Measurements from ENCODE around the gene MICA.
"Not testable (repeated sequence)": the region's sequence is repeated elsewhere in the genome, so short reads cannot be mapped to it uniquely, and the experiment has no call there.

MICA gene

DNA sequence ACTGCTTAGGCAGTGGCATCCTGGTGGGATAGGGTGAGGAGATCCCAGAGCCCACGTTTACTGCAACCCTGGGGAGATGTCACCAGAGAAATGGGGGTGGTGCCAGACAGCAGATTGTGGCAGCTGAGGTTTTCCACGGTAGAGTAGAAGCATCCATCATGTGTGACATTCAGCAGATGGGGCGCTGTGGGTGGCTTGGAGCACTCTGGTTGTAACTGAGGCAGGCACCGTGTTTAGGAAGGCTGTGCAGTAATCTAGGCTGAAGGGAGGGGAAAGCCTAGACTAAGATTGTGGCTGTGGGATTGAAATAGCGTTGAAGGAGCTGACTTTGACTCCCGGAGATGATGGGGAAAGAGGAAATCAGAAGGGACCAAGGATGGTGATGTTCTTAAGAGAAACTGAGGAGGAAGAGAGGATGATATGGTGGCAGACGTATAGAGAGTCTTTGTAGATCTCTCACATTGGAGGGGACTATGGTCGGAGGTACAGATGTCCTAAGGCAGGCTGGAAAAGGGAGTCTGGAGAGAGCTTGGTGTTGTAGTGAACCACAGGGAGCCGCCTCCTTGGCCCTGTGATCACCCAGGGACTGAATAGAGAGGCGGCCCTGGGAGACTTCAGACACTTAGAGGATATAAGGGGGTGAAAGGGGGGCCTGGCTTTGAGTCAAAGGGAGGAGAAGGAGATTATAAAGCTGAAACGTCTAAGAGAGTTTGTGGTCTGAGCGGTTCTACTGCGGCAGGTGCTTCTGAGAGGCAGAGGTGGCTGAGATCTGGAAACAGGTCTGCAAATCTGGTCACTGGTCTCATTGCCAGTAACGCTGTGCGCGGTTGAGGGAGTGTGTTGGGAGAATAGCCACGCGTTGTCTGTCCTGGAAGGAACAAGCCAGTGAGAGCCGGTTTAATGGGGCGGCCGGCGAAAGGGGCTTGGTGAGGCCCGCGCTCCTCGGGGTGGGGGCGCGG, 792 bp upstream of the MICA start:
- peak overlapping the region; percentile 77 for H3K4me3 ChIP-seq (ENCODE audit: low read depth, low read length)
- DNase-seq (ENCODE audit: low read depth): no peak

DNA sequence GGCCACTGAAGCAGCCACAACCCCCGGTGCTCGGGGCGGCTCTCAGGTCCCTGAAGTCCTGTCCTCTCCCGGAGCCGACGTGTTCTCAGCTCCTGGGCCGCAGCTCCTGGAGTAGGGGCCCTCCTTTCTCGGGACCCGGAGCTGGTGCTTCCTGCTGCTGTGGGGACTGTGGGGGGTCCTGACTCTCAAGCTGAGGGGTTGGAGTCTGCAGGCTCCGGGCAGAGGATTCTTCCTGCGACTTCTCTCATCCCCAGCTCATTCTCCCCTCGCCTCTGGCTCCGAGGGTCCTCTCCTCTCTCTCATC, 618 bp downstream of the MICA start:
- not testable (repeated sequence) for DNase-seq (ENCODE audit: low read depth)
- peak overlapping the region; percentile 77 for H3K4me3 ChIP-seq (ENCODE audit: low read depth, low read length)

DNA sequence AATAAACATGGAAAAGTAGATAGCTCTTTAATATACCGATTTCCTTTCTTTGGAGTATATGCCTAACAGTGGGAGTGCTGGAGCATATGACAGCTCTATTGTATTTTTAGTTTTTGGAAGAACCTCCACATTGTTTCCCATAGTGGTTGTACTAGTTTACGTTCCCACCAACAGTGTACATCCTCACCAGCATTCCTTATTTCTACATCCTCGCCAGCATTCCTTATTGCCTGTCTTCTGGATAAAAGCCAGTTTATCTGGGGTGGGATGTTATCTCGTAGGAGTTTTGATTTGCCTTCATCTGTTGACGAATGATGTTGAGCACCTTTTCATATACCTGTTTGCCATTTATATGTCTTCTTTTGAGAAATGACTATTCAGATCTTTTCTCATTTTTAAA, 2.6 kb downstream of the MICA start:
- H3K4me3 ChIP-seq (ENCODE audit: low read depth, low read length): no peak overlapping the region

DNA sequence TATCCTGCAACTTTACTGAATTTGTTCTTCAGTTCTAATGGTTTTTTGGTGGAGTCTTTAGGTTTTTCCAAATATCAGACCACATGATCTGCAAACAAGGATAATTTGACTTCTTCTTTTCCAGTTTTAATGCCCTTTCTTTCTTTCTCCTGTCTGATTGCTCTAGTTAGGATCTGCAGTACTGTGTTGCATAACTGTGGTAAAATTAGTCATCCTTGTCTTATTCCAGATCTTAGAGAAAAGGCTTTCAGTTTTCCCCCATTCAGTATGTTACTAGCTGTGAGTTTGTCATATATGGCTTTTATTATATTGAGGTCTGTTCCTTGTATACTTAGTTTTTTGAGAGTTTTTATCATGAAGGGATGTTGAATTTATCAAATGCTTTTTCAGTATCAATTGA, 4.3 kb downstream of the MICA start:
- H3K4me3 ChIP-seq (ENCODE audit: low read depth, low read length): no peak overlapping the region
- DNase-seq (ENCODE audit: low read depth): no peak

More for the DNA sequence above, 2.6 kb downstream of the MICA start:
- DNase-seq (ENCODE audit: low read depth): no peak

DNA sequence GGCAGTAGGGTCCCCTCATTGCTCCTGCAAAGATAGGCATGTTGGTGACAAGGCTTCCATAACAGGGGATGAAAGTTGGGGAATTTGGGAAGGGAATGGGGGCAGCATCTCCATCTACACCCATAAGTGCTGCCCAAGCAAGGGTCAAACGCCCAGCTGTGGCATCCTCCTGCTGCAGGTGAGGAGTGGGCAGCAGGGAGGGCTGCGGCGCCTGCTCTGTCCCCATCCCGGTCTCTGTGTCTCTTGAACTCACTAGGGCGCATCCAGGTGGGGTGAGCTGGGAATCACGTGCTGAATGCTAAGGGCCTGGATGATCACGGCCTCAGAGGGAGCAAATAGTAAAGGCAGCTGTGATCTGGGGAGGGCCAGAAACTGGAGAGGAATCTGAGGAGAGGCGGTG, 9.1 kb downstream of the MICA start:
- no peak overlapping the region for H3K4me3 ChIP-seq (ENCODE audit: low read depth, low read length)
- no peak for DNase-seq (ENCODE audit: low read depth)

DNA sequence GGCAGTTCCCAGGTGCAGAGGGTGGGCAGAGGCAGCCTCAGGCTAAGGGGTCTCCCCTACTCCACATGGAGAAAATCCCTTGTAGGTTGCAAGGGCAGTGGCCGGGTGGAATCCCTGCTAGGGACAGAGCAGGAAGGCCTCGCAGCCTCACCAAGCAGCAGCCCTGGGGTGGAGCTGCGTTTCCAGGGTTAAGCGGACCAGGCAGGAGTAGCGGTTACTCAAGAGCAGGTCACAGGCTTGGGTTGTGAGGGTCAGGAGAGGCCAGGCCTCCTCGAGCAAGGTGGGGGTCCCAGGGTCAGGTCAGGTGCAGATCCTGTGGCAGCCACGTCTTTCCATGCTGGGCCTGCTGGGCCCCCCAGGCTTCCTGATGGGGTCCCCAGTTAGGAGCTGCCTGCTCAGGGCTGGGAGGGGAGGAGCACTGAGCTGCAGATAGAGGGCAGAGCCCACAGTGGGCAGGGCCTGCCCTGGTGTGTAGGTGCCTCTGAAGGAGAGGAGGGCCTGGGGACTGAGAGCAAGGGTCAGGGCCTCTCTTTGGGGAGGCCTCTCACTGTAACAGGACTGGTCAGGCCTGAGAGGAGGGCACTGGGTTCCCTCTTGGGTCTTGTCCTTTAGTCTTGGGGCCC, 10.9 kb downstream of the MICA start:
- not testable (repeated sequence) for H3K4me3 ChIP-seq (ENCODE audit: low read depth, low read length); DNase-seq (ENCODE audit: low read depth)

DNA sequence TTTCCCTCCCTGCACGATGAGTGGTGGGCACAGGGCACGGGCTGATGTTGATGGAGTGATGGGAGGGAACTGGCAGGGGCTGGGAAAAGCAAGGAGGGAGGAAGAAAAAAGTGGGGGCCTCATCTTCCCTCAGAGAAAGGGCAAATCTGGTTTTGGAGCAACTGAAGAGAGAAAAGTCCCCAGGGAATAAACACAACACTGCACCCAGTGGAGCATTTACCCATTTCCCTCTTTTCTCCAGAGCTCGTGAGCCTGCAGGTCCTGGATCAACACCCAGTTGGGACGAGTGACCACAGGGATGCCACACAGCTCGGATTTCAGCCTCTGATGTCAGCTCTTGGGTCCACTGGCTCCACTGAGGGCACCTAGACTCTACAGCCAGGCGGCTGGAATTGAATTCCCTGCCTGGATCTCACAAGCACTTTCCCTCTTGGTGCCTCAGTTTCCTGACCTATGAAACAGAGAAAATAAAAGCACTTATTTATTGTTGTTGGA, 11.4 kb downstream of the MICA start:
- no peak overlapping the region for H3K4me3 ChIP-seq (ENCODE audit: low read depth, low read length)
- no peak for DNase-seq (ENCODE audit: low read depth)

DNA sequence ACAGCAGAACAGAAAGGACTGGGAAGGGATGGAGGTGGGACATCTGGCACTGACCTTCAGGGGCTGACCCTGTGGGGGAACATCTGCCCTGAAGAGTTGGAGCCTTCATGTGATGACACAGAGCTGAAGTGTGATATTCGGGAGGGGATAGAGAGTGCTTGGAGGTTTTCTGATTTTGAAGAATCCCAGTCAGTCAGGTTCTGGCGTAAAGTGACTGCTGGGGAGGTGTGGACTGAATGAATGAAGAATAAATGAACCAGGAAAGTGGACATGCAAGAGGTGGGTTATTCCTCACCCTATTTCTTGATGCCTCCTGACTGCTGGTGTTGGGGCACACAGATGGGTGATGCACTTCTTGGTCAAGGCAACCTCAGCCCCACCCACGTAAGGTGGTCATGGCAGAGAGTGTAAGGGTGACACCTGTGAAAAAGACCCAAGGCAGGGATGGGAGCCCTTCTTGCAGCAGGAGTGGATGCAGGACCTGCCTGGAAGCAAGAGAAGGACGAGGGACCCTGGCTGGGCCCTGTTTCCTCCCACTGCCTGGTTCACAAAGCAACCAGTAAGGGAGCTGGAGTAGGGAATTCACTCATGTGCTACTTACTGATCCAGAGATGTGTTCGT, 13.1 kb downstream of the MICA start:
- H3K4me3 ChIP-seq (ENCODE audit: low read depth, low read length): no peak overlapping the region
- no peak for DNase-seq (ENCODE audit: low read depth)

DNA sequence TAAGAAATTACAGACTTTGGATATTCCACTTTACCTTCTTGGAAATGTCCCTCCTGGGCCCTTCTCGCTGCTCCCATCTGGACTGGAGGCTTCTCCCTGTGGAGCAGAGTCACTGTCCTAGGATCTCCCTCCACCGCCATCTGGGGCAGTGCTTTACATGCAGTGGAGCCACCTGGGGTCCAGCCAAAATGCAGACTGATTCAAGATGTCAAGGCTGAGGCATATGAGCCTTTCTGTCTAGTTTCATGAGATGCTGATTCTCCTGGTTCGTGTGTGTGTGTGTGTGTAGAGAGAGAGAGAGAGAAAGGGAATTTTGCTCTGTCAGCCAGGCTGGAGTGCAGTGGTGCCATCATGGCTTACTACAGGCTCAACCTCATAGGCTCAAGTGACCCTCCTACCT, 14.9 kb downstream of the MICA start:
- no peak overlapping the region for H3K4me3 ChIP-seq (ENCODE audit: low read depth, low read length)
- DNase-seq (ENCODE audit: low read depth): no peak

DNA sequence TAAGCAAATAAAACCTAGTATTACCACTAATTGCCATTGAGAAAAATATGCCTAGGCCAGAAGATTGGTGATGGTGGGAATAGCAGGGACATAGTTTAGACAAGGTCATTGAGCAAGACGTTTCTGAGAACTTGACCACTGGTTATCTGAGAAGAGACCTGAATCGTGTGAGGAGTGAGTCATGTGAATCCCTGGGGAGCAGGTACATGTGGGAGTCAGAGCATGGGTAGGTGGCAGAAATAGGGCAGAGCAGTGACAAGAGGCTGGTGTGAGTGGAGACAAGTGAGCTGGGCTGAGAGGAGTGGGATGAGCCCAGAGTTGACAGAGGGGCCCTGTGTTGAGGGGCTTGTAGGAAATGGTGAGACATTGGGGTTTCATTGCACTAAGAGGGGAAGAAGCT, 16.4 kb downstream of the MICA start:
- no peak overlapping the region for H3K4me3 ChIP-seq (ENCODE audit: low read depth, low read length)
- no peak for DNase-seq (ENCODE audit: low read depth)

DNA sequence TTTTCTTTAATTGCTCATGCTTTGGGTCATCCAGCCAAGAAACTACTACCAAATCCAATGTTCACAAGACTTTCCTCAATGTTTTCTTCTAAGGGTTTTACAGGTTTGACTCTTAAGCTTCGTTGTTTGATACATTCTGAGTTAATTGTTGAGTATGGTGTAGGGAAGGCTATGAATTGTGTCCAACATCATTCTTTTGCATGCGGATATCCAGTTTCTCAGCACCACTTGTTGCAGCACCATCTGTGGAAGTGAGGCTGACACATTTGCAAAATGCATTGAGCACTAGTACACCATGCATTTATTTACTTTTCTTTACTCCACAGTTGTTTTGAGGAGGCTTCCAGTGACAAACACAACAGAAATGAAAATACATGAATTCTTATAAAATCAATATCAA, 17.2 kb downstream of the MICA start:
- no peak for DNase-seq (ENCODE audit: low read depth)
- no peak overlapping the region for H3K4me3 ChIP-seq (ENCODE audit: low read depth, low read length)

DNA sequence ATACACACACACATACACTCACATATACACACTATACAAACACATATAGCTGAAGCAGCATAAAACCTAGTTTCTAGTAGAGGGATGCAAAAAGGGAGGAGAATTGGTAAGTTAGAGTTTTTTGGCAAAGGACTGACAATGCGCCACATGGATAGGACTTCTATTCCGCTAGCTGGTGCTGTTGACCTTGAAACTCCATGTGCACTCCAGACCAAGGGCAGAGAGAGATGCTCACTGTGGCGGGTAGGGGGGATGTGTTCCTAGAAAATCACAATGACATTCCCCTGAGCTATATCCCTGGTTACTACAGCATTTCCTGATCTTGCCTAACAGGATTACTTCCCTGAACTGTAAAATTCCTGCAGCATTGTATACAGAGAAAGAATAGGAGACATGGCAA, 19.2 kb downstream of the MICA start:
- no peak overlapping the region for H3K4me3 ChIP-seq (ENCODE audit: low read depth, low read length)
- DNase-seq (ENCODE audit: low read depth): no peak

DNA sequence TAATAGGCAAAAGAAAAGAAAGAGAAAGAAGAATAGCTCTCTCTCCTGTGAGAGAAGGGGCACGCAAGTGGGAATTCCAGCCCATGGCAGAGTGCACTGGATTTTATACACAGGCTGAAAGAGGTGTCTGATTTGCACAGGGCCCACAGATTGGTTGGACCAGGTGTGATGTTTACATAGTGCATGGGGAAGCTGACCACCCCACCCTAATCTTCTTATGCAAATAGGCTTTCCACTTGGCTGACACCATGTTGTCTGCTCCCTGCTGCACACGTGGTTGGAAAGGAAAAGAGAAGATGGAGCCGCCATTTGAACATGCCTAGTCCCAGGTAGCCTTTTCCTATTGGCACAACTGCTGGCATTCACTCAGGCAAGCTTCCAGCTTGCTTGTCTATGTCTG, 20.2 kb downstream of the MICA start:
- no peak overlapping the region for H3K4me3 ChIP-seq (ENCODE audit: low read depth, low read length)
- no peak for DNase-seq (ENCODE audit: low read depth)

DNA sequence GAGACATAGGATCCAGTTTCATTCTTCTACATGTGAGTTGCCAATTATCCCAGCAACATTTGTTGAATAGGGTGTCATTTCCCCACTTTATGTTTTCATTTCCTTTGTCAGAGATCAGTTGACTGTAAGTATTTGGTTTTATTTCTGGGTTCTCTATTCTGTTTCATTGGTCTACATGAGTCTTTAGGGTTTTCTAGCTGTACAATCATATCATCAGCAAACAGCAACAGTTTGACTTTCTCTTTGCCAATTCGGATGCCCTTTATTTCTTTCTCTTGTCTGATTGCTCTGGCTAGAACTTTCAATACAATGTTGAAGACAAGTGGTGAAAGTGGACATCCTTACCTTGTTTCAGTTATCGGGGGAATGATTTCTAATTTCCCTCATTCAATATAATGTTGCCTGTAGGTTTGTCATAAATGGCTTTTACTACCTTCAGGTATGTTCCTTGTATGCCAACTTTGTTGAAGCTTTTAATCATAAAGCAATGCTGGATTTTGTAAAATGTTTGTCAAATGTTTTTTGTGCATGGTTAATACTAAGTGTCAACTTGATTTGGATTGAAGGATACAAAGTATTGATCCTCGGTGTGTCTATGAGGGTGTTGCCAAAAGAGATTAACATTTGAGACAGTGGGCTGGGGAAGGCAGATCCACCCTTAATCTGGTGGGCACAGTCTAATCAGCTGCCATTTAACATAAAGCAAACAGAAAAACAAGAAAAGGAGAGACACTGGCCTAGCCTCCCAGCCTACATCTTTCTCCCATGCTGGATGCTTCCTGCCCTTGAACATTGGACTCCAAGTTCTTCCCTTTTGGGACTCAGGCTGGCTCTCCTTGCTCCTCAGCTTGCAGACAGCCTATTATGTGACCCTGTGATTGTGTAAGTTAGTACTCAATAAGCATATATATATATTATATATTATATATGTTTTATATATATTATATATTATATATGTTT, 23.3 kb downstream of the MICA start:
- no peak for DNase-seq (ENCODE audit: low read depth)
- H3K4me3 ChIP-seq (ENCODE audit: low read depth, low read length): no peak overlapping the region

DNA sequence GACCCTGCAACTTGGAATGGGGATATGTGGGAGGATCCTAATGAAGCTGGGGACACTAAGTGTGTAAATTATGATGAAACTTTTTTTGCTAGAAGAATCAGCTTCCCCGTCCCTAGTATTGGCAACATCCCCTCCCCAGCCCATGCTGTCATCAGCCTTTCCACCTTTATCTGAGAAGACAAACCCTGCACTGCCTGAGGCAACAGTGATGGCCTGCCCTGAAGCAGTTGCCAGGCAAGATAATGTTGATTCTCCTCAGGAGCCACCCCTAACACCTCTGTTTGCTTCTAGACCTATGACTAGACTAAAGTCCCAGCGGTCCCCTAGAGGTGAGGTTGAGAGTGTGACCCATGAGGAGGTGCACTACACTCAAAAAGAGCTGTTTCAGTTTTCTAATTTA, 27.1 kb downstream of the MICA start:
- DNase-seq (ENCODE audit: low read depth): no peak
- no peak overlapping the region for H3K4me3 ChIP-seq (ENCODE audit: low read depth, low read length)

DNA sequence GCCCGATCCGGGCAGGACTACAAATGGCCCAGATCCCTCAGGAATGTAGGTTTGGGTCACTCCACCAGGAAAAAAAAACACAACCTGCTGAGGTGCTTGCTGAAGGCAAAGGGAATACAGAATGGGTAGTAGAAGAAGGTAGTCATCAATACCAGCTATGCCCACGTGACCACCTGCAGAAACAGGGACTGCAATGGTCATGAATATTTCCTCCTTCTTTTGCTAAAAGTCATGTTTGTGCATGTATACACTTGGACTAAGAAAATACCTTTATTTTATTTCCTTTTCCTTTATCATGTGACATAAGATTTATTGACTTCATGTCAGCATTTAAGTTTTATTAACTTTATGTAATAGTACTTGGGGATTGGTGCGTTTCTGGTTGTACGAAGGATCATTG, 31.7 kb downstream of the MICA start:
- not testable (repeated sequence) for H3K4me3 ChIP-seq (ENCODE audit: low read depth, low read length); DNase-seq (ENCODE audit: low read depth)

DNA sequence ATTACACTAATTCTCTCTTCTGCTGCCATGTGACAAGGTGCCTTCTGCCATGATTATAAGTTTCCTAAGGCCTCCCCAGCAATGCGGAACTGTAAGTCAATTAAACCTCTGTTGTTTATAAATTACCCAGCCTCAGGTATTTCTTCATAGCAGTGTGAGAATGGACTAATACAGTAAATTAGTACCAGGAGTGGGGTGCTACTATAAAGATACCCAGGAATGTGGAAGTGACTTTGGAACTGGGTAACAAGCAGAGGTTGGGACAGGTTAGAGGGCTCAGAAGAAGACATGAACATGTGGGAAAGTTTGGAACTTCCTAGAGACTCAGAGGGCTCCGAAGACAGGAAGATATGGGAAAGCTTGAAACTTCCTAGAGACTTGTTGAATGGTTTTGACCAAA, 34.8 kb downstream of the MICA start:
- no peak overlapping the region for H3K4me3 ChIP-seq (ENCODE audit: low read depth, low read length)
- DNase-seq (ENCODE audit: low read depth): no peak

DNA sequence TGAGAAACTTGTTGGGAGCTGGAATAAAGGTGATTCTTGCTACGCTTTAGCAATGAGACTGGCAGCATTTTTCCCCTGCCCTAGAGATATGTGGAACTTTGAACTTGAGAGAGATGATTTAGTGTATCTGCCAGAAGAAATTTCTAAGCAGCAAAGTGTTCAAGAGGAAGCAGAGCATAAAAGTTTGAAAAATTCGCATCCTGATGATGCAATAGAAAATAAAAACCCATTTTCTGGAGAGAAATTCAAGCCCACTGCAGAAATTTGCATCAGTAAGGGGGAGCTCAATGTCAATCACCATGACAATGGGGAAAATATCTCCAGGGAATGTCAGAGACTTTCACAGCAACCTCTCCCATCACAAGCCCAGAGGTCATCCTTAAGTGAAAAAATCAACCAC, 35.3 kb downstream of the MICA start:
- DNase-seq (ENCODE audit: low read depth): no peak
- no peak overlapping the region for H3K4me3 ChIP-seq (ENCODE audit: low read depth, low read length)

Measured in skeletal muscle cell (primary cell).